HFF-Myc (cell line): ENCODE results near the gene CACNA1I.
"Not testable (repeated sequence)": the region's sequence is repeated elsewhere in the genome, so short reads cannot be mapped to it uniquely, and the experiment has no call there.

Experiments
- DNase-seq: peaks from one replicate; pipeline ENCODE4 v3.0.0-alpha.2; 2011; ENCODE audit warnings: low read depth; ENCODE audit errors: extremely low read depth
- H3K4me3 ChIP-seq: replicated peaks from 2 replicates; pipeline ENCODE4 v1.5.1; 2011; ENCODE audit warnings: low read depth, mild to moderate bottlenecking, control low read depth, low read length
- TF ChIP-seq, protein P1 (sequence below): IDR thresholded peaks from 2 replicates; pipeline ENCODE4 v1.5.1; 2012; ENCODE audit warnings: mild to moderate bottlenecking, low read depth, low read length, control low read depth; ENCODE audit errors: missing control alignments

Gene CACNA1I

DNA sequence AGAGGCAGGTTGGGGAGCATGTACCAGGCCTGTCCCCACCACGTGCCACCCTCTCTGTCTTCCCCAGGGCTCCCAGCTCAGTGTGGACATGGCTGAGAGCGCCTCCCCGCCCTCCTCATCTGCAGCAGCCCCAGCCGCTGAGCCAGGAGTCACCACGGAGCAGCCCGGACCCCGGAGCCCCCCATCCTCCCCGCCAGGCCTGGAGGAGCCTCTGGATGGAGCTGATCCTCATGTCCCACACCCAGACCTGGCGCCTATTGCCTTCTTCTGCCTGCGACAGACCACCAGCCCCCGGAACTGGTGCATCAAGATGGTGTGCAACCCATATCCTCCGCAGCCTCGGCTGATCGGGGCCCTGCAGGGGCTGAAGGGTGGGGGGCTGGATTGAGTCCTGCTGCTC, at the start of gene CACNA1I:
TSS of gene CACNA1I (plus strand) at position 89 of the 400 bp plus-strand sequence. CDS start at position 89, 0 bp downstream.
- H3K4me3 ChIP-seq, result no peak within 1 kb of the TSS
- TF ChIP-seq, protein P1, sequence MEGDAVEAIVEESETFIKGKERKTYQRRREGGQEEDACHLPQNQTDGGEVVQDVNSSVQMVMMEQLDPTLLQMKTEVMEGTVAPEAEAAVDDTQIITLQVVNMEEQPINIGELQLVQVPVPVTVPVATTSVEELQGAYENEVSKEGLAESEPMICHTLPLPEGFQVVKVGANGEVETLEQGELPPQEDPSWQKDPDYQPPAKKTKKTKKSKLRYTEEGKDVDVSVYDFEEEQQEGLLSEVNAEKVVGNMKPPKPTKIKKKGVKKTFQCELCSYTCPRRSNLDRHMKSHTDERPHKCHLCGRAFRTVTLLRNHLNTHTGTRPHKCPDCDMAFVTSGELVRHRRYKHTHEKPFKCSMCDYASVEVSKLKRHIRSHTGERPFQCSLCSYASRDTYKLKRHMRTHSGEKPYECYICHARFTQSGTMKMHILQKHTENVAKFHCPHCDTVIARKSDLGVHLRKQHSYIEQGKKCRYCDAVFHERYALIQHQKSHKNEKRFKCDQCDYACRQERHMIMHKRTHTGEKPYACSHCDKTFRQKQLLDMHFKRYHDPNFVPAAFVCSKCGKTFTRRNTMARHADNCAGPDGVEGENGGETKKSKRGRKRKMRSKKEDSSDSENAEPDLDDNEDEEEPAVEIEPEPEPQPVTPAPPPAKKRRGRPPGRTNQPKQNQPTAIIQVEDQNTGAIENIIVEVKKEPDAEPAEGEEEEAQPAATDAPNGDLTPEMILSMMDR, result no peak
- no peak for DNase-seq

DNA sequence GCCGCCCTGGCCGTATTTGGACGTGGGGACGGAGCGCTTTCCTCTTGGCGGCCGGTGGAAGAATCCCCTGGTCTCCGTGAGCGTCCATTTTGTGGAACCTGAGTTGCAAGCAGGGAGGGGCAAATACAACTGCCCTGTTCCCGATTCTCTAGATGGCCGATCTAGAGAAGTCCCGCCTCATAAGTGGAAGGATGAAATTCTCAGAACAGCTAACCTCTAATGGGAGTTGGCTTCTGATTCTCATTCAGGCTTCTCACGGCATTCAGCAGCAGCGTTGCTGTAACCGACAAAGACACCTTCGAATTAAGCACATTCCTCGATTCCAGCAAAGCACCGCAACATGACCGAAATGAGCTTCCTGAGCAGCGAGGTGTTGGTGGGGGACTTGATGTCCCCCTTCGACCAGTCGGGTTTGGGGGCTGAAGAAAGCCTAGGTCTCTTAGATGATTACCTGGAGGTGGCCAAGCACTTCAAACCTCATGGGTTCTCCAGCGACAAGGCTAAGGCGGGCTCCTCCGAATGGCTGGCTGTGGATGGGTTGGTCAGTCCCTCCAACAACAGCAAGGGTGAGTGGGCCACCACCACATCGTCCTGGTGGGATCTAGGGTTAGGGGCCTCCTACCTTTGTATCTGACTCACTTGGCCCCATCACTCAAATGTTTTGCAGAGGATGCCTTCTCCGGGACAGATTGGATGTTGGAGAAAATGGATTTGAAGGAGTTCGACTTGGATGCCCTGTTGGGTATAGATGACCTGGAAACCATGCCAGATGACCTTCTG, 49.3 kb upstream of the CACNA1I start:
- DNase-seq, result not testable (repeated sequence)
- H3K4me3 ChIP-seq, result peak overlapping the region; percentile 88

DNA sequence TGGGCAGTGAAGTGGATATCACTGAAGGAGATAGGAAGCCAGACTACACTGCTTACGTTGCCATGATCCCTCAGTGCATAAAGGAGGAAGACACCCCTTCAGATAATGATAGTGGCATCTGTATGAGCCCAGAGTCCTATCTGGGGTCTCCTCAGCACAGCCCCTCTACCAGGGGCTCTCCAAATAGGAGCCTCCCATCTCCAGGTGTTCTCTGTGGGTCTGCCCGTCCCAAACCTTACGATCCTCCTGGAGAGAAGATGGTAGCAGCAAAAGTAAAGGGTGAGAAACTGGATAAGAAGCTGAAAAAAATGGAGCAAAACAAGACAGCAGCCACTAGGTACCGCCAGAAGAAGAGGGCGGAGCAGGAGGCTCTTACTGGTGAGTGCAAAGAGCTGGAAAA, 48.5 kb upstream of the CACNA1I start:
- not testable (repeated sequence) for DNase-seq

DNA sequence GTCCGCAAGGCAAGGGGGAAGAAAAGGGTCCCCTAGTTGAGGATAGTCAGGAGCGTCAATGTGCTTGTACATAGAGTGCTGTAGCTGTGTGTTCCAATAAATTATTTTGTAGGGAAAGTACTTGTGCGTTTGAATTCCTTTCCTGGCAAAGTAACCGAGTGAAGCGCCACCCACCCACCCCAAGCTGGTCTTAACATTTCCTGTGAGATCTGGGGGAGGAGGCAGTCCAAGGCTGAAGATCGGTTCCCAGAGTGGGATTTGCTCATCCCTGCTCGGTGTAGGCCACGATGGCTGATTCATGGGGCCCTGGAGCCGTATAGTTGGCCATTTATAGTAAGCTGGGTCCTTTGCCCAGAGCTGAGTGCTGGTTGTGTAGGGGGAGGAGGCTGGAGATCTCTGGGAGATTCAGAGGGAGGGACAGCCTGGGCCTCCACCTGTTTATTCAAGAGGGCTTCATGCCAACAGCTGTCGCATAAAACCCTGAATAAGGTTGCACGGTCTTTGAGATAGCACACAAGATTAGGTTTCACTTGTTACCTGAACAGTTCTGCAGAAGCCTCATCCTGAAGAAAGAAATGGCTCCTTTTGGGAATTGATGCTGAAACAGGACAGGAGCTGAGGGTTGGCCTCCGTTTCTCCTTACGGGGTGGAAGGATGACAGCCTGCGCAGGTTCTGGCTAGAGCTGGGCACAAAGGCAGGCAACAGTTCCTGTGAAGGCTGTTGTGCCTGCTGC, 47.8 kb upstream of the CACNA1I start:
- TF ChIP-seq, protein P1, result no peak
- no peak for DNase-seq
- H3K4me3 ChIP-seq, result peak overlapping the region; percentile 88

More for the DNA sequence above, 48.5 kb upstream of the CACNA1I start:
- peak overlapping the region; percentile 88 for H3K4me3 ChIP-seq

DNA sequence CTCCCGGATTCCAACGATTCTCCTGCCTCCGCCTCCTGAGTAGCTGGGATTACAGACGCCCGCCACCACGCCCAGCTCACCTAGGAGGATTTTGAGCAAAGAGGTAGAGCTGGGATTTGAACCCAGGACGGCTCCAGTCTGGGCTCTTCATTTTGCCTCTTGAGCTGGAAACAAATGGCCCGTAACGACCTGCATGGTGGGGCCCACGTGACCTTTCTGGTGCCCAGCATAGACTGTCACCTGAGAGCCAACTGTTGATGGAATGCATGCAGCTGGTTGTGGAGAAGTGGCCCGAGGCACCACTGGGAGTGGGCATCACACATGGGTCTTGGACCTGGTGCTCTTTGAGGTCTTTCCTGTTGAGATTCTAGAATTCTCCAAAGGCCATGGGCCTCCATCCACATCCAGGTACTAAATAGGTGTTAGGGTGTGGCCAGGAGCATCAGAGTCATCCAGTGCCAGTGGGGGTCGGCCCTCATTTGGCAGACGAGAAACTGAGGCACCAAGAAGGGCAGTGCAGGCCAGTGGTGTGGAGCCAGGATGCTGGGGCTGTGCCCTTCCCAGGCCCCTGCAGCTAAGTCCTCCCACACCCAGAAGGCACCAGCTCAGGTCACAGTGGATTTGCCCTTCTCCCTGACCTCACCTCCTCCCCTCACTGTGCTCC, 46.3 kb upstream of the CACNA1I start:
- DNase-seq, result no peak
- H3K4me3 ChIP-seq, result no peak overlapping the region

DNA sequence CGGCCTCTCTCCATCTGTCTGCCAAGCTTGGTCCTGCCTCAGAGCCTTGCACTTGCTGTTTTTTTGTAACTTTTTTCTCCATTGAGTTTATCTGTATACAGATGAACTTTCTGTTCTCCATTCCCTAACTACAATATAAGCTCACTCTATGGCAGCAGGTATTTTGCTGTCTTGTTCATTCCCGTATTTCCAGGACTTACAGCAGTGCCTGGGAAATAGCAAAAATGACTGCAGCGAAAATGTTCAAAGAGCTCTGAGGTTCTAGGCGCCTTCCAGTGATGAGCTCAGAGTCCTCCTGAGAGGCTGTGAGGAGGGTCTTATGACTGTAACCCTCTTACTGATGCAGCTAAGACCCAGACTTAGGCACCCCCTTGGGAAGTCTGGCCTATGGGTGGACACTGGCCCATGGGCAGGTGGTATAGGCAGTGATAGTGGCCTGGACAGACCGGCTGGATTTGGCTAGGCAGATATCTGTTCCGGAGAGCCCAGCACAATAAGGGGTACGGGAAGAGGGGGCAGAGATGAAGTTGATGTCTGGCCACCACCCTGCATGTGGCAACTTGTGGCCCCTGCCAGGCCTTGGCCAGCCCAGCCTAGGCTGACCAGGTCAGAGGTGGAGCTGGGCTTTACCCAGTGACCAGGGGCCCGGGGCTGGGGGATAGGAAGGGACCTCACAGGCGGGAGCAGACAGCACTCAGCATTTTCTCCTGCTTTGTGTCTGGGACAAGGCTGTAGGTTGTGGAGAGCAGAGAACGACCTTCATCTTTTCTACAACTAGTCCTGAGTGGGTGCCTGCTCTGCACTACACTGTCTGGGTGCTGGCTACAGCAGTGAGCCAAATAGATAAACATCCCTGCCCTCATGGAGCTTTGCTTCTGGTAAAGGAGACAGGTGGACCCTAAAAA, 45.5 kb upstream of the CACNA1I start:
- no peak for DNase-seq
- no peak overlapping the region for H3K4me3 ChIP-seq
- TF ChIP-seq, protein P1, result no peak

More for the DNA sequence above, 46.3 kb upstream of the CACNA1I start:
- TF ChIP-seq, protein P1, result no peak

DNA sequence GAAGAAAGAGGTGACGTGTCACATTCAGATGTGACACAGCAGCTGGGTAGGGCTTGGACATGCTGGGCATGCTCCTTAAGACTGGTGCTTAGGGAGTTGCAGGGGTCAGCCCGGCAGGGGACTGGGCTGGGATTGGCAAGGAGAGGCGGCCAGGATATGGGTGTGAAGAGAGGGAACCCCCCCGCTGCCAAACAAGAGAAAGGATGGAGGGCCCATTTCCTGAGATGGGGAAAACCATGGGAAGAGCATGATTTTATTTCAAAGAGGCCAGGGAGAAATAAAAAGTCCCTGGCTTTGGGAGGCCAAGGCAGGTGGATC, 44.9 kb upstream of the CACNA1I start:
- no peak overlapping the region for H3K4me3 ChIP-seq
- DNase-seq, result no peak
- TF ChIP-seq, protein P1, result no peak
